Right renal cortex interstitium (tissue), 3 donors: ENCODE results near the gene FKBP8. TPM values are rescaled to one million over a fixed set of nuclear protein-coding genes. Genes with fewer than 3 reads are reported as not detected.
"Not testable (repeated sequence)": the region's sequence is repeated elsewhere in the genome, so short reads cannot be mapped to it uniquely, and the experiment has no call there.

Experiments
- DNase-seq, 3 donors: peaks; one replicate each; pipeline ENCODE4 v3.0.0-alpha.2; 2013; ENCODE audit warnings: low read depth in 3 of 3, low spot score in 2 of 3
- polyA plus RNA-seq, 3 donors: library from polyadenylated mRNA; unstranded; fragments of 120-200 nt; gene quantifications; one replicate each; pipeline ENCODE4 v1.2.1, GENCODE V29; 2013; ENCODE audit not compliant: insufficient read length in 3 of 3

Gene FKBP8
- polyA plus RNA-seq, 3 donors = 134 to 170 (median 153) TPM

- DNase-seq = not testable (repeated sequence)
Measured at GRCh38 chr19:18522862-18523440, 20.4 kb downstream of the FKBP8 start.

GRCh38 chr19:18522124-18522861 lies 21.1 kb downstream of the FKBP8 start:
- peak; percentile 97 to 99 (median 99) for DNase-seq

- no peak for DNase-seq
Measured at GRCh38 chr19:18521692-18522123, 21.7 kb downstream of the FKBP8 start, which contains the start of gene ELL. Gene ELL (minus strand): TSS chr19:18522070. CDS start chr19:18522055, 15 bp downstream.

GRCh38 chr19:18520848-18521691 lies 22.3 kb downstream of the FKBP8 start:
- no peak for DNase-seq

- peak in 1 of 3 donors; percentile 72 for DNase-seq
Measured at GRCh38 chr19:18519962-18520847, 23.2 kb downstream of the FKBP8 start.

- DNase-seq = no peak
Measured at GRCh38 chr19:18518639-18519038, 24.7 kb downstream of the FKBP8 start.

- DNase-seq = no peak
Measured at GRCh38 chr19:18517606-18518005, 25.8 kb downstream of the FKBP8 start.

- DNase-seq = no peak
Measured at GRCh38 chr19:18515959-18516358, 27.4 kb downstream of the FKBP8 start.

- DNase-seq = no peak
Measured at GRCh38 chr19:18514800-18515682, 28.3 kb downstream of the FKBP8 start.

GRCh38 chr19:18513868-18514267 lies 29.5 kb downstream of the FKBP8 start:
- DNase-seq = no peak

- DNase-seq = no peak
Measured at GRCh38 chr19:18510216-18510615, 33.2 kb downstream of the FKBP8 start.

- DNase-seq = no peak
Measured at GRCh38 chr19:18508585-18508984, 34.8 kb downstream of the FKBP8 start.

- no peak for DNase-seq
Measured at GRCh38 chr19:18507727-18508440, 35.5 kb downstream of the FKBP8 start.

- no peak for DNase-seq
Measured at GRCh38 chr19:18507021-18507726, 36.2 kb downstream of the FKBP8 start.

GRCh38 chr19:18506101-18506930 lies 37.1 kb downstream of the FKBP8 start:
- DNase-seq = no peak

GRCh38 chr19:18504886-18505610 lies 38.3 kb downstream of the FKBP8 start:
- no peak for DNase-seq
